HCT116 (cell line): ENCODE results near the gene NAALADL2. TPM values are rescaled to one million over a fixed set of nuclear protein-coding genes. Genes with fewer than 3 reads are reported as not detected.

ENCODE experiments used
- ATAC-seq: fragments of 200-7000 bp; cut with Tn5 transposase; 2 replicates; pipeline ENCODE4 v1.9.1; 2020; ENCODE audit warnings: mild to moderate bottlenecking, moderate library complexity
- BruUV-seq: library from RNA; stranded (reverse); fragments of 400-500 nt; replicated peaks from 2 replicates; lab custom pipeline; 2021; lab: Mats Ljungman, UMichigan
- CTCF ChIA-PET: fragments of 300-600 bp; sonication (Branson Sonifier 250); formaldehyde crosslinking; loops from one replicate; lab custom pipeline; 2021; ENCODE audit warnings: antibody characterized with exemption; lab: Charles Lee
- POLR2A ChIA-PET: fragments of 300-600, 350-600 bp; sonication (Branson Sonifier 250); formaldehyde crosslinking; loops from one replicate; lab custom pipeline; 2021; ENCODE audit warnings: antibody characterized with exemption; lab: Charles Lee
- RAD21 ChIA-PET, 2 experiments: fragments of 300-600 bp; sonication (Branson Sonifier 250); formaldehyde crosslinking; loops; one replicate each; lab custom pipeline; 2023; ENCODE audit warnings: low total read pairs in 2 of 2; ENCODE audit not compliant: uncharacterized antibody in 2 of 2, unreplicated experiment in 2 of 2, low non-redundant PET in 1 of 2; lab: Charles Lee
- DNase-seq: peaks from one replicate; pipeline ENCODE4 v3.0.0-alpha.2; 2010; ENCODE audit warnings: low read depth, low spot score
- H2AFZ ChIP-seq: fragments of 200-600 bp; shearing (Covaris generic), sonication (generic); 2 replicates; pipeline ENCODE4 v1.6.1; 2017; ENCODE audit warnings: low read depth, mixed run types, mixed read lengths, antibody characterized with exemption, low read length; ENCODE audit not compliant: poor library complexity, severe bottlenecking
- H3K27ac ChIP-seq: 2 replicates; pipeline ENCODE4 v1.5.1; 2012; ENCODE audit warnings: low read depth, low read length
- H3K27me3 ChIP-seq: fragments of 200-600 bp; sonication (generic); 2 replicates; pipeline ENCODE4 v1.6.1; 2016; ENCODE audit warnings: mixed run types, low read length, mixed read lengths; ENCODE audit not compliant: insufficient read depth
- H3K36me3 ChIP-seq, 2 experiments: fragments of 200-500 bp in 1 of 2; fragments of 200-600 bp in 1 of 2; sonication (Bioruptor generic) in 1 of 2; sonication (generic) in 1 of 2; 2 replicates each; pipeline versions ENCODE4 v1.5.1 to v1.6.1; 2014 to 2016; ENCODE audit warnings: low read length in 2 of 2, inconsistent platforms in 1 of 2, mixed read lengths in 1 of 2, mixed run types in 1 of 2; ENCODE audit not compliant: insufficient read depth in 2 of 2, control insufficient read depth in 1 of 2
- H3K4me1 ChIP-seq, 2 experiments: fragments of 200-600 bp in 1 of 2; sonication (generic) in 1 of 2; 2 replicates each; pipeline versions ENCODE4 v1.5.1 to v1.6.1; 2012 to 2017; ENCODE audit warnings: low read length in 2 of 2, inconsistent platforms in 1 of 2, mild to moderate bottlenecking in 1 of 2, mixed read lengths in 1 of 2, mixed run types in 1 of 2, moderate library complexity in 1 of 2; ENCODE audit not compliant: insufficient read depth in 2 of 2, control insufficient read depth in 1 of 2
- H3K4me2 ChIP-seq: fragments of 200-600 bp; sonication (generic); 2 replicates; pipeline ENCODE4 v1.6.1; 2017; ENCODE audit warnings: mixed run types, low read length, mixed read lengths
- H3K4me3 ChIP-seq, 2 experiments: fragments of 200-600 bp in 1 of 2; sonication (generic) in 1 of 2; replicated peaks in 1 of 2; 2 replicates each; pipeline ENCODE4 v1.5.1; 2011 to 2016; ENCODE audit warnings: low read length in 2 of 2, control low read depth in 1 of 2, low read depth in 1 of 2, mild to moderate bottlenecking in 1 of 2, mixed read lengths in 1 of 2, mixed run types in 1 of 2
- H3K79me2 ChIP-seq: fragments of 200-600 bp; sonication (generic); 2 replicates; pipeline ENCODE4 v1.6.1; 2017; ENCODE audit warnings: mild to moderate bottlenecking, mixed run types, low read length, moderate library complexity, mixed read lengths; ENCODE audit not compliant: insufficient read depth
- H3K9ac ChIP-seq: fragments of 200-600 bp; sonication (generic); 2 replicates; pipeline ENCODE4 v1.6.1; 2016; ENCODE audit warnings: low read length, mixed read lengths
- H3K9me2 ChIP-seq: fragments of 200-600 bp; sonication (generic), shearing (Covaris generic); 2 replicates; pipeline ENCODE4 v1.6.1; 2017; ENCODE audit warnings: mixed run types, mild to moderate bottlenecking, moderate library complexity; ENCODE audit not compliant: insufficient read depth
- H3K9me3 ChIP-seq, 2 experiments: fragments of 200-500 bp in 1 of 2; fragments of 200-600 bp in 1 of 2; sonication (Bioruptor generic) in 1 of 2; sonication (generic) in 1 of 2; 2 replicates each; pipeline ENCODE4 v1.6.1; 2014 to 2017; ENCODE audit warnings: low read length in 2 of 2, mixed read lengths in 2 of 2, inconsistent platforms in 1 of 2, low read depth in 1 of 2, mild to moderate bottlenecking in 1 of 2, mixed run types in 1 of 2, moderate library complexity in 1 of 2; ENCODE audit not compliant: control insufficient read depth in 1 of 2, insufficient read depth in 1 of 2
- H4K20me1 ChIP-seq: fragments of 200-600 bp; sonication (generic), shearing (Covaris generic); 2 replicates; pipeline ENCODE4 v1.6.1; 2017; ENCODE audit warnings: mixed run types, mild to moderate bottlenecking, moderate library complexity; ENCODE audit not compliant: insufficient read depth
- CBX3 ChIP-seq: IDR thresholded peaks from 2 replicates; pipeline ENCODE4 v1.6.1; 2012; ENCODE audit warnings: low read depth
- CTCF ChIP-seq, 3 experiments: fragments of 200-600 bp in 1 of 3; sonication (generic) in 1 of 3; IDR thresholded peaks in 2 of 3; conservative IDR thresholded peaks in 1 of 3; 2 replicates each; pipeline ENCODE4 v1.5.1; 2012 to 2017; ENCODE audit warnings: low read depth in 2 of 3, low read length in 2 of 3, antibody characterized with exemption in 1 of 3, borderline replicate concordance in 1 of 3, control low read depth in 1 of 3, mild to moderate bottlenecking in 1 of 3, mixed read lengths in 1 of 3, mixed run types in 1 of 3, moderate library complexity in 1 of 3; ENCODE audit not compliant: insufficient read depth in 1 of 3
- EGR1 ChIP-seq: IDR thresholded peaks from 2 replicates; pipeline ENCODE4 v1.6.1; 2012; ENCODE audit warnings: low read depth
- EZH2 ChIP-seq: fragments of 200-600 bp; sonication (generic); IDR thresholded peaks from 2 replicates; pipeline ENCODE4 v1.6.1; 2017; ENCODE audit warnings: antibody characterized with exemption, mixed run types
- EZH2phosphoT487 ChIP-seq: fragments of 200-600 bp; IDR thresholded peaks from 2 replicates; pipeline ENCODE4 v1.6.1; 2018; ENCODE audit warnings: antibody characterized with exemption, borderline replicate concordance
- JUND ChIP-seq: IDR thresholded peaks from 2 replicates; pipeline ENCODE4 v1.6.1; 2012
- POLR2A ChIP-seq: IDR thresholded peaks from 2 replicates; pipeline ENCODE4 v1.7.0; 2011; ENCODE audit warnings: borderline replicate concordance; ENCODE audit not compliant: insufficient read depth, insufficient read length; ENCODE audit errors: extremely low read depth
- POLR2AphosphoS5 ChIP-seq: IDR thresholded peaks from 2 replicates; pipeline ENCODE4 v1.6.1; 2011; ENCODE audit warnings: mild to moderate bottlenecking, low read depth, low read length, moderate library complexity
- SIN3A ChIP-seq: IDR thresholded peaks from 2 replicates; pipeline ENCODE4 v1.6.1; 2012; ENCODE audit warnings: low read depth
- SP1 ChIP-seq: IDR thresholded peaks from 2 replicates; pipeline ENCODE4 v1.6.1; 2012; ENCODE audit warnings: low read depth
- ZNF274 ChIP-seq: fragments of 200-500 bp; sonication (Bioruptor generic); IDR thresholded peaks from 2 replicates; pipeline ENCODE4 v1.6.1; 2014; ENCODE audit warnings: mild to moderate bottlenecking, low read depth, low read length, inconsistent platforms
- intact Hi-C: fragments of 100-400 bp; cut with micrococcal nuclease; formaldehyde crosslinking; loops from 2 replicates; pipeline ENCODE4 v1.10.0; 2022
- total RNA-seq: library from RNA; stranded (reverse); gene quantifications from one replicate; pipeline ENCODE4 v1.2.1, GENCODE V29; 2021; ENCODE audit not compliant: unreplicated experiment
- TF ChIP-seq, protein P1 (sequence below): IDR thresholded peaks from 2 replicates; pipeline ENCODE4 v1.6.1; 2011; ENCODE audit warnings: mild to moderate bottlenecking, low read length, moderate library complexity; ENCODE audit not compliant: insufficient replicate concordance; ENCODE audit errors: extremely low read depth
- TF ChIP-seq, protein P2 (sequence below): IDR thresholded peaks from 2 replicates; pipeline ENCODE4 v1.6.1; 2012

Gene NAALADL2
- total RNA-seq, 1 experiment from 2014 or later, result 2.9 TPM

DNA sequence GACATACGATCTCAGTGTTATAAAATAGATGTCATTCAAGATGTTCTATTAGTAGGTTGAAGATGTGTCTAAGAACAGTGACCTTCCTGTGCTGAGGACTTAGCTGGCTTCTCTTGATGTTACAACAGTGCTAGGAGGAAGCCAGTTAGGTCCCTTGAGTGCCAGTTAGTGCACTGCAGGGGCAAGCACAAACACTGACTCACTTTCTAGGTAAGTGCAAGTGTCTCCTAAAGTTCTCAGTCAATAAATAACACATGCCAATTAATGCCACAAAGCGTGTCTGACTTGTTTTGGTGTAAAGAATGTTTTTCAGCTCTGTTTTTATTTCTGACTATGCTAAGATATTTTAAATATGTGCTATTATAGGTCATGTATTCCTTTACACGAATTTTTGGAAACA is 211.8 kb downstream of the NAALADL2 start:
- H4K20me1 ChIP-seq, result no peaks in the 10 kb centered on the region
- ATAC-seq (no peak), DNase-seq (no peak)
- H3K4me1 ChIP-seq, result no peaks in the 10 kb centered on the region
- H3K36me3 ChIP-seq, result no peaks in the 10 kb centered on the region
- H3K79me2 ChIP-seq, result no peaks in the 10 kb centered on the region
- intact Hi-C loops, result no loop called here
- no peak for TF ChIP-seq ZNF274
- TF ChIP-seq EZH2phosphoT487, result no peak
- no peak for TF ChIP-seq POLR2AphosphoS5
- TF ChIP-seq CBX3, result no peak
- TF ChIP-seq, protein P1, sequence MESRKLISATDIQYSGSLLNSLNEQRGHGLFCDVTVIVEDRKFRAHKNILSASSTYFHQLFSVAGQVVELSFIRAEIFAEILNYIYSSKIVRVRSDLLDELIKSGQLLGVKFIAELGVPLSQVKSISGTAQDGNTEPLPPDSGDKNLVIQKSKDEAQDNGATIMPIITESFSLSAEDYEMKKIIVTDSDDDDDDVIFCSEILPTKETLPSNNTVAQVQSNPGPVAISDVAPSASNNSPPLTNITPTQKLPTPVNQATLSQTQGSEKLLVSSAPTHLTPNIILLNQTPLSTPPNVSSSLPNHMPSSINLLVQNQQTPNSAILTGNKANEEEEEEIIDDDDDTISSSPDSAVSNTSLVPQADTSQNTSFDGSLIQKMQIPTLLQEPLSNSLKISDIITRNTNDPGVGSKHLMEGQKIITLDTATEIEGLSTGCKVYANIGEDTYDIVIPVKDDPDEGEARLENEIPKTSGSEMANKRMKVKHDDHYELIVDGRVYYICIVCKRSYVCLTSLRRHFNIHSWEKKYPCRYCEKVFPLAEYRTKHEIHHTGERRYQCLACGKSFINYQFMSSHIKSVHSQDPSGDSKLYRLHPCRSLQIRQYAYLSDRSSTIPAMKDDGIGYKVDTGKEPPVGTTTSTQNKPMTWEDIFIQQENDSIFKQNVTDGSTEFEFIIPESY, result no peak
- no peak for TF ChIP-seq SIN3A
- TF ChIP-seq SP1, result no peak
- TF ChIP-seq CTCF (IDR thresholded peaks at IDR 0.05 in 2 of 3, conservative IDR thresholded peaks at IDR 0.05 in 1 of 3; ENCODE audit: borderline replicate concordance in 1 of 3, insufficient read depth in 1 of 3, low read depth in 2 of 3, low read length in 2 of 3), result no peak
- TF ChIP-seq JUND, result no peak
- no peak for TF ChIP-seq EZH2
- TF ChIP-seq EGR1, result no peak
- TF ChIP-seq, protein P2, sequence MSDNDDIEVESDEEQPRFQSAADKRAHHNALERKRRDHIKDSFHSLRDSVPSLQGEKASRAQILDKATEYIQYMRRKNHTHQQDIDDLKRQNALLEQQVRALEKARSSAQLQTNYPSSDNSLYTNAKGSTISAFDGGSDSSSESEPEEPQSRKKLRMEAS, result no peak
- no peak for TF ChIP-seq POLR2A
- H3K9me3 ChIP-seq, result no peaks in the 10 kb centered on the region
- no TSS peak for BruUV-seq
- H3K9ac ChIP-seq, result no peak overlapping the region
- no peak overlapping the region for H3K4me2 ChIP-seq
- POLR2A ChIA-PET, result no interaction called here
- no peak overlapping the region for H3K27ac ChIP-seq
- H3K27me3 ChIP-seq, result no peaks in the 10 kb centered on the region
- CTCF ChIA-PET, result no interaction called here
- H2AFZ ChIP-seq, result no peak overlapping the region
- RAD21 ChIA-PET, result no interaction called here
- no peaks in the 10 kb centered on the region for H3K9me2 ChIP-seq
- H3K4me3 ChIP-seq, result no peak overlapping the region
